A549 (cell line): ENCODE measurements around the gene NTRK2. TPM values are rescaled to one million over a fixed set of nuclear protein-coding genes. Genes with fewer than 3 reads are reported as not detected.

Experiments used
- ATAC-seq, 2 experiments: fragments of 200-7000 bp in 1 of 2; fragments of >200 bp in 1 of 2; cut with Nextera tagmentation in 1 of 2; cut with Tn5 transposase in 1 of 2; 3 replicates each; pipeline versions ENCODE4 v1.8.0 to v1.9.1; 2018 to 2020; ENCODE audit warnings: mild to moderate bottlenecking in 1 of 2, moderate library complexity in 1 of 2
- CTCF ChIA-PET: fragments of 300-600 bp; sonication (Branson Sonifier 250); formaldehyde crosslinking; extraction: SDS; loops from one replicate; lab custom pipeline; 2021; ENCODE audit warnings: antibody characterized with exemption, inconsistent platforms; lab: Yijun Ruan, JAX
- POLR2A ChIA-PET: fragments of 350-600 bp; formaldehyde crosslinking; extraction: SDS; loops from one replicate; lab custom pipeline; 2021; ENCODE audit warnings: antibody characterized with exemption, inconsistent platforms; lab: Yijun Ruan, JAX
- DNase-seq, 2 experiments: peaks; one replicate each; pipeline versions ENCODE4 v3.0.0 to v3.0.0-alpha.2; 2011 to 2016; ENCODE audit warnings: low read depth in 1 of 2, low spot score in 1 of 2
- FAIRE-seq: peaks from 2 replicates; lab custom pipeline; 2011; peaks lifted over from hg19 to GRCh38; lab: Jason Lieb, UNC
- H3K27ac ChIP-seq, 2 experiments: fragments of >200 bp; sonication (Bioruptor Twin); formaldehyde crosslinking; 3 replicates each; pipeline ENCODE4 v1.5.1; 2016 to 2017
- H3K4me1 ChIP-seq: fragments of >200 bp; sonication (Bioruptor Twin); formaldehyde crosslinking; 3 replicates; pipeline ENCODE4 v1.6.1; 2016
- H3K4me2 ChIP-seq: fragments of >200 bp; sonication (Bioruptor Twin); formaldehyde crosslinking; 3 replicates; pipeline ENCODE4 v1.6.1; 2016
- H3K4me3 ChIP-seq: fragments of >200 bp; sonication (Bioruptor Twin); formaldehyde crosslinking; 3 replicates; pipeline ENCODE4 v1.5.1; 2016
- H3K9me3 ChIP-seq: fragments of >200 bp; sonication (Bioruptor Twin); formaldehyde crosslinking; 3 replicates; pipeline ENCODE4 v1.6.1; 2016
- ATOH8 ChIP-seq: fragments of 250-450 bp; sonication (Bioruptor Pico); IDR thresholded peaks from 2 replicates; pipeline ENCODE4 v1.5.0; 2020; ENCODE audit warnings: low read depth, mild to moderate bottlenecking, moderate library complexity
- CBX2 ChIP-seq: fragments of 200-600 bp; sonication (generic); IDR thresholded peaks from 2 replicates; pipeline ENCODE4 v1.6.1; 2016; ENCODE audit warnings: low read depth, mild to moderate bottlenecking, borderline replicate concordance
- CBX8 ChIP-seq: fragments of 200-600 bp; sonication (generic); IDR thresholded peaks from 2 replicates; pipeline ENCODE4 v1.6.1; 2016
- CHD2 ChIP-seq: fragments of 150-350 bp; IDR thresholded peaks from 2 replicates; pipeline ENCODE4 v1.6.1; 2014; ENCODE audit warnings: low read length; ENCODE audit not compliant: partially characterized antibody
- CTCF ChIP-seq: fragments of >200 bp; sonication (Bioruptor Twin); formaldehyde crosslinking; IDR thresholded peaks from 3 replicates; pipeline ENCODE4 v1.5.1; 2016
- EHF ChIP-seq: fragments of 250-450 bp; sonication (Bioruptor Pico); IDR thresholded peaks from 2 replicates; pipeline ENCODE4 v1.5.0; 2020; ENCODE audit warnings: mild to moderate bottlenecking
- EP300 ChIP-seq, 2 experiments: fragments of >200 bp; sonication (Bioruptor Twin); formaldehyde crosslinking; IDR thresholded peaks; 2 replicates in 1 of 2; 3 replicates in 1 of 2; pipeline ENCODE4 v1.6.1; 2016 to 2017
- FOXS1 ChIP-seq: fragments of 250-450 bp; sonication (Bioruptor Pico); IDR thresholded peaks from 2 replicates; pipeline ENCODE4 v1.5.0; 2020; ENCODE audit warnings: mild to moderate bottlenecking, moderate library complexity
- GATA3 ChIP-seq: IDR thresholded peaks from 2 replicates; pipeline ENCODE4 v1.6.1; 2012; ENCODE audit warnings: borderline replicate concordance
- HOXA7 ChIP-seq: fragments of 250-450 bp; sonication (Bioruptor Pico); IDR thresholded peaks from 2 replicates; pipeline ENCODE4 v1.5.0; 2020; ENCODE audit warnings: mild to moderate bottlenecking, moderate library complexity
- HOXB13 ChIP-seq: fragments of 250-450 bp; sonication (Bioruptor Pico); IDR thresholded peaks from 2 replicates; pipeline ENCODE4 v1.5.0; 2020; ENCODE audit warnings: low read depth, mild to moderate bottlenecking, moderate library complexity
- HOXB5 ChIP-seq: fragments of 250-450 bp; sonication (Bioruptor Pico); IDR thresholded peaks from 2 replicates; pipeline ENCODE4 v1.5.0; 2020; ENCODE audit warnings: mild to moderate bottlenecking, moderate library complexity
- JUNB ChIP-seq: fragments of >200 bp; sonication (Bioruptor Twin); formaldehyde crosslinking; IDR thresholded peaks from 2 replicates; pipeline ENCODE4 v1.6.1; 2016
- KDM5A ChIP-seq: fragments of 200-600 bp; sonication (generic); IDR thresholded peaks from 2 replicates; pipeline ENCODE4 v1.6.1; 2016; ENCODE audit warnings: antibody characterized with exemption, mild to moderate bottlenecking
- MAFK ChIP-seq: fragments of 450-650 bp; IDR thresholded peaks from 2 replicates; pipeline ENCODE4 v1.6.1; 2014; ENCODE audit not compliant: partially characterized antibody
- MAX ChIP-seq: IDR thresholded peaks from 2 replicates; pipeline ENCODE4 v1.6.1; 2012
- MAZ ChIP-seq: fragments of 150-350 bp; IDR thresholded peaks from 2 replicates; pipeline ENCODE4 v1.6.1; 2014; ENCODE audit warnings: antibody characterized with exemption, low read depth, low read length, borderline replicate concordance
- MYC ChIP-seq: IDR thresholded peaks from 2 replicates; pipeline ENCODE4 v1.6.1; 2012; ENCODE audit warnings: mild to moderate bottlenecking, inconsistent platforms, low read length, improper control_type of control experiment, borderline replicate concordance
- NPAS2 ChIP-seq: fragments of 250-450 bp; sonication (Bioruptor Pico); IDR thresholded peaks from 2 replicates; pipeline ENCODE4 v1.8.0; 2022; ENCODE audit warnings: mild to moderate bottlenecking, moderate library complexity, borderline replicate concordance
- PHF8 ChIP-seq: fragments of 200-600 bp; sonication (generic); IDR thresholded peaks from 2 replicates; pipeline ENCODE4 v1.6.1; 2016; ENCODE audit warnings: low read depth, mild to moderate bottlenecking, antibody characterized with exemption, moderate library complexity, borderline replicate concordance
- POLR2A ChIP-seq: IDR thresholded peaks from 2 replicates; pipeline ENCODE4 v1.6.1; 2012; ENCODE audit warnings: mild to moderate bottlenecking, low read length
- RAD21 ChIP-seq, 2 experiments: fragments of >200 bp in 1 of 2; sonication (Bioruptor Twin) in 1 of 2; formaldehyde crosslinking in 1 of 2; IDR thresholded peaks in 1 of 2; conservative IDR thresholded peaks in 1 of 2; 2 replicates in 1 of 2; 3 replicates in 1 of 2; pipeline ENCODE4 v1.6.1; 2012 to 2018; ENCODE audit warnings: inconsistent platforms in 1 of 2
- RFX5 ChIP-seq: fragments of 450-650 bp; IDR thresholded peaks from 2 replicates; pipeline ENCODE4 v1.7.1; 2014; ENCODE audit warnings: antibody characterized with exemption, mild to moderate bottlenecking, moderate library complexity
- SMC3 ChIP-seq: fragments of >200 bp; sonication (Bioruptor Twin); formaldehyde crosslinking; IDR thresholded peaks from 3 replicates; pipeline ENCODE4 v1.6.1; 2018; ENCODE audit warnings: inconsistent platforms
- ZFP36 ChIP-seq: fragments of 450-650 bp; IDR thresholded peaks from 2 replicates; pipeline ENCODE4 v1.6.1; 2014; ENCODE audit warnings: borderline replicate concordance; ENCODE audit not compliant: partially characterized antibody
- WGBS: methylation state at CpG from one replicate; pipeline ENCODE4 v1.1.6; 2017; ENCODE audit errors: missing lambda C conversion rate; 5-methylcytosine and 5-hydroxymethylcytosine counted together
- polyA plus RNA-seq, 4 experiments: library from polyadenylated mRNA; depleted of rRNA in 3 of 4; stranded (reverse); fragments of >200 nt; fragmentation: RNase III in 1 of 4; extraction: RNeasy Plus Mini Kit Qiagen cat#74134 plus additional on column Dnase treatment in 1 of 4; gene quantifications; 2 replicates in 3 of 4; 3 replicates in 1 of 4; pipeline ENCODE4 v1.2.3, GENCODE V29; 2011 to 2017

NTRK2 gene
- polyA plus RNA-seq, 2 of the 4 experiments (the other 2 are of a cell fraction), result 0.03 TPM

- TF ChIP-seq RFX5 (no peak), PHF8 (no peak), MAFK (peak; percentile 41), FOXS1 (no peak)
- ChIA-PET CTCF (no interaction called here), POLR2A (no interaction called here)
- Histone ChIP-seq H3K9me3 (no peaks in the 10 kb centered on the region), H3K4me1 (no peaks in the 10 kb centered on the region), H3K4me2 (no peak overlapping the region), H3K4me3 (no peak overlapping the region), H3K27ac (no peak overlapping the region)
- FAIRE-seq (no peak), DNase-seq (no peak), ATAC-seq (no peak)
- WGBS, result 37% methylated on average over 7 of the region's 7 CpGs
Measured at GRCh38 chr9:85014292-85014691, 344.8 kb downstream of the NTRK2 start.

DNA sequence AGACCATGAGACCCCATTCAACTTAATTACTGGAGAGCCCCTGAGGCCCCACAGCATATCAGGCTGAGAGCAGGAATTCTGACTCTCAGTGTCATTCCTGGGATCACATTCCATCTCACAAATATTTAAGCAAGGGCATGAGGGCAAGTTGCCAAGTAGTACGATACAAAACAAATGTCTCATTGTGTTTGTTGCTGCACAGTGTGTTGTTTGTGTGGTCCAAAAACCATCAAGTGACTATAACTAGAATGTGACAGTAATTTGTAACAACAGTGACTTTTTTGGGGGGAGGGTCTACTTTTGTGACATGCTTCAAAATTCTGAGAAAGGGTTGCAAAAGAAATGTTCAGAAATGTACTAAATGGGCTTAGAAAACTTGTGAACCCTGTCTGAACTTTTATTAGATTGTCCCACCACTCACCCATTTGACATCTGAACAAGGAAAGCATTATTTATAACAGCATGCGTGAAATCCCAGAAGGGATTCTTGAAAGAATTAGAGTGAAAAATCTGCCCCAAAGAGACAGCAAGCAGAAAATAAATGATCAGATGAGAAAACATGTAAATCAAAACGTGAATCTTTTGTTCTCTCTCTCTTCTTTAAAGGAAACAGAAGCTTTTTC lies 347.0 kb downstream of the NTRK2 start:
- no peak for FAIRE-seq
- H3K4me3 ChIP-seq, result no peak overlapping the region
- ChIA-PET CTCF (no interaction called here), POLR2A (no interaction called here)
- no peak for TF ChIP-seq POLR2A
- TF ChIP-seq SMC3, result no peak
- TF ChIP-seq HOXB13, result no peak
- TF ChIP-seq GATA3, result no peak
- no peak for TF ChIP-seq CTCF
- TF ChIP-seq CHD2, result no peak
- H3K27ac ChIP-seq, result no peak overlapping the region
- no peaks in the 10 kb centered on the region for H3K4me1 ChIP-seq
- no peak overlapping the region for H3K4me2 ChIP-seq
- DNase-seq, result no peak
- WGBS, result 27% methylated on average over 3 of the region's 3 CpGs
- no peaks in the 10 kb centered on the region for H3K9me3 ChIP-seq
- no peak for ATAC-seq

DNA sequence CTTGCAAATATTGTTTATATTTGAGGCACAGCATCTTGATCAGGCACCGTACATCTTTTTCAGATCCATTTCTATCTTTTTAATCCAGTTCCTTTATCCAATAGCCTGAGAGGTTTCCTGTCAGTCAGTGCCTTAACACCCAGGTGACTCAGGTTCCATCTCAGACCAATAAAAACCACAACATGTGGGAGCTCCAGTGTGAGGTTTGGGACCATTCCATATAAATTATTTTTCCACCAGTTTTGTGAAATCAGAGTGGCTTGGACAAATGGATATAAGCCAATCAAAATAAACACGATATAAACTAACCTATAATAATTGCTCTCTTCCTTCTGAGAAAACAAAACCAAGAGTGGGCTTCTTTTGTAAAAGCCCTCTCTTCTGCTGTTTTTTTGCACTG lies 351.3 kb downstream of the NTRK2 start:
- Histone ChIP-seq H3K4me1 (no peaks in the 10 kb centered on the region), H3K4me2 (no peak overlapping the region), H3K4me3 (no peak overlapping the region), H3K27ac (no peak overlapping the region), H3K9me3 (no peaks in the 10 kb centered on the region)
- WGBS, result 46% methylated on average over 2 of the region's 2 CpGs
- no peak for ATAC-seq
- FAIRE-seq, result no peak
- ChIA-PET POLR2A (no interaction called here), CTCF (interaction anchor here (0.7 kb wide), 1 partner anchor 422 kb away, joined by 4 read pairs; no protein-coding TSS in a partner anchor)
- TF ChIP-seq CBX8 (no peak), RAD21 (conservative IDR thresholded peaks at IDR 0.05 in 1 of 2, IDR thresholded peaks at IDR 0.05 in 1 of 2) (no peak), NPAS2 (CRISPR knock-in tag) (no peak), RFX5 (no peak), MAZ (no peak), EHF (CRISPR knock-in tag) (no peak), CBX2 (no peak), KDM5A (no peak), HOXB13 (no peak), SMC3 (no peak), ATOH8 (CRISPR knock-in tag) (no peak), HOXB5 (no peak), EP300 (IDR thresholded peaks at IDR 0.05) (no peak), MAX (no peak), JUNB (no peak), MYC (no peak), ZFP36 (no peak), HOXA7 (CRISPR knock-in tag) (no peak)
- no peak for DNase-seq
